Activated T-helper 2 cell treated with anti-CD3 and anti-CD28 coated beads, Interferon-gamma antibody, Interleukin-2, Interleukin-4, amounts not matched to agents 10 μg/mL and 5 μg/mL and 100 μg/mL, durations not matched to agents 14 hours and 24 hours and 36 hours (primary cell): ENCODE data around the gene PLGRKT. TPM values are rescaled to one million over a fixed set of nuclear protein-coding genes. Genes with fewer than 3 reads are reported as not detected.

Source experiments
- total RNA-seq: library from RNA; stranded (reverse); gene quantifications from 2 replicates; pipeline ENCODE4 v1.2.3, GENCODE V29; 2022

PLGRKT gene
- total RNA-seq, 1 donor from 2014 or later = 39.3 TPM

Other genes with a start within 250 kb of the PLGRKT start
- not detected in 2 replicates for gene INSL4, start 206.5 kb downstream of the PLGRKT start, total RNA-seq
- 1.4 and 1.7 TPM in 2 replicates for gene RLN2, start 133.2 kb downstream of the PLGRKT start, total RNA-seq
- 0.60 and 0.87 TPM in 2 replicates for gene RLN1, start 98.0 kb downstream of the PLGRKT start, total RNA-seq
- gene CD274, start 12.6 kb upstream of the PLGRKT start, total RNA-seq = 36.7 and 40.5 TPM in 2 replicates
- 1.7 and 2.0 TPM in 2 replicates for gene PDCD1LG2, start 72.6 kb upstream of the PLGRKT start, total RNA-seq
- 21.5 and 22.1 TPM in 2 replicates for gene RIC1, start 191.2 kb upstream of the PLGRKT start, total RNA-seq